Esophagus muscularis mucosa (tissue), 3 donors: ENCODE results near the gene LARP1B.
A peak's percentile ranks its signal among the peaks of the same experiment; 100 is the strongest.

Experiments
- POLR2A ChIP-seq: fragments of 450-650 bp; IDR thresholded peaks from one replicate; pipeline ENCODE4 v1.6.1; 2017; ENCODE audit warnings: antibody characterized with exemption, moderate library complexity, mild to moderate bottlenecking, low read depth
- TF ChIP-seq, protein P1 (sequence below), 3 experiments: fragments of 200-600 bp in 2 of 3; fragments of 450-650 bp in 1 of 3; sonication (generic) in 2 of 3; IDR thresholded peaks; one replicate each; pipeline ENCODE4 v1.5.1; 2017 to 2019; ENCODE audit warnings: antibody characterized with exemption in 3 of 3, mild to moderate bottlenecking in 2 of 3, moderate library complexity in 1 of 3

DNA sequence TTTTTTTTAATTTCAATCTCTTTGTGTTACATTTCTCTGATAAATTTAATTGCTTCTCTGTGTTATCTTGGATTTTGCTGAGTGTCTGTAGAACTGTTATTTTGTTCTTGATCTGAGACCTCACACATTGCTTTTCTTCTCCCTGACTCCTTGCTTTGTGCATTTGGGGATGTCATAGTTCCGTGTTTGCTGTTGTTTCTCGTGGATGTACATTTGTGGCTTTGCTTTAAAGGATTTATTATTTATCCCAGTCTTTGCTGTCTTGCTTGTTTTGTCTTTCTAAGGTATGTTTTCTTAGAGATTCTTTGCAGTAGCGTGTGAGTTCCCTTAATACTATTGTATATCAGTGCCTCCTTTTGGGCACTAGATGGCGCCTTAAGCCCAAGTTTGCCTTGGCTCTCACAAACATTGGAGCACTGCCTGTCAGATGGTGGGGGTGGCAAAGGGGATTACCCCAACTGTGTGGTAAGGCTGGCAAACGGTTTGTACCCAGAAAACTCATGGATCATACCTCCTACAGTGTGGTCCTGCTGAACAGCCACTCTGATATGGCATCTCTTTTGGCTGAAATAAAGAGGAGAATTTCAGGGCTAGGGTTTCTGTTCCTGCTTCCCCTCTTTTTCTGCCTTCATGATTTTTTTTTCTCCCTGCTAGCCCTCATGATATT, 130.1 kb downstream of the LARP1B start:
- TF ChIP-seq, protein P1, sequence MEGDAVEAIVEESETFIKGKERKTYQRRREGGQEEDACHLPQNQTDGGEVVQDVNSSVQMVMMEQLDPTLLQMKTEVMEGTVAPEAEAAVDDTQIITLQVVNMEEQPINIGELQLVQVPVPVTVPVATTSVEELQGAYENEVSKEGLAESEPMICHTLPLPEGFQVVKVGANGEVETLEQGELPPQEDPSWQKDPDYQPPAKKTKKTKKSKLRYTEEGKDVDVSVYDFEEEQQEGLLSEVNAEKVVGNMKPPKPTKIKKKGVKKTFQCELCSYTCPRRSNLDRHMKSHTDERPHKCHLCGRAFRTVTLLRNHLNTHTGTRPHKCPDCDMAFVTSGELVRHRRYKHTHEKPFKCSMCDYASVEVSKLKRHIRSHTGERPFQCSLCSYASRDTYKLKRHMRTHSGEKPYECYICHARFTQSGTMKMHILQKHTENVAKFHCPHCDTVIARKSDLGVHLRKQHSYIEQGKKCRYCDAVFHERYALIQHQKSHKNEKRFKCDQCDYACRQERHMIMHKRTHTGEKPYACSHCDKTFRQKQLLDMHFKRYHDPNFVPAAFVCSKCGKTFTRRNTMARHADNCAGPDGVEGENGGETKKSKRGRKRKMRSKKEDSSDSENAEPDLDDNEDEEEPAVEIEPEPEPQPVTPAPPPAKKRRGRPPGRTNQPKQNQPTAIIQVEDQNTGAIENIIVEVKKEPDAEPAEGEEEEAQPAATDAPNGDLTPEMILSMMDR (IDR thresholded peaks at IDR 0.05) = peak; percentile 78 to 89 (median 86)
- TF ChIP-seq POLR2A = no peak
